ENCODE results near the gene BRSK2. TPM values are rescaled to one million over a fixed set of nuclear protein-coding genes. Genes with fewer than 3 reads are reported as not detected.

Gene BRSK2
- total RNA-seq, 1 experiment from 2014 or later: 32.2 TPM

DNA sequence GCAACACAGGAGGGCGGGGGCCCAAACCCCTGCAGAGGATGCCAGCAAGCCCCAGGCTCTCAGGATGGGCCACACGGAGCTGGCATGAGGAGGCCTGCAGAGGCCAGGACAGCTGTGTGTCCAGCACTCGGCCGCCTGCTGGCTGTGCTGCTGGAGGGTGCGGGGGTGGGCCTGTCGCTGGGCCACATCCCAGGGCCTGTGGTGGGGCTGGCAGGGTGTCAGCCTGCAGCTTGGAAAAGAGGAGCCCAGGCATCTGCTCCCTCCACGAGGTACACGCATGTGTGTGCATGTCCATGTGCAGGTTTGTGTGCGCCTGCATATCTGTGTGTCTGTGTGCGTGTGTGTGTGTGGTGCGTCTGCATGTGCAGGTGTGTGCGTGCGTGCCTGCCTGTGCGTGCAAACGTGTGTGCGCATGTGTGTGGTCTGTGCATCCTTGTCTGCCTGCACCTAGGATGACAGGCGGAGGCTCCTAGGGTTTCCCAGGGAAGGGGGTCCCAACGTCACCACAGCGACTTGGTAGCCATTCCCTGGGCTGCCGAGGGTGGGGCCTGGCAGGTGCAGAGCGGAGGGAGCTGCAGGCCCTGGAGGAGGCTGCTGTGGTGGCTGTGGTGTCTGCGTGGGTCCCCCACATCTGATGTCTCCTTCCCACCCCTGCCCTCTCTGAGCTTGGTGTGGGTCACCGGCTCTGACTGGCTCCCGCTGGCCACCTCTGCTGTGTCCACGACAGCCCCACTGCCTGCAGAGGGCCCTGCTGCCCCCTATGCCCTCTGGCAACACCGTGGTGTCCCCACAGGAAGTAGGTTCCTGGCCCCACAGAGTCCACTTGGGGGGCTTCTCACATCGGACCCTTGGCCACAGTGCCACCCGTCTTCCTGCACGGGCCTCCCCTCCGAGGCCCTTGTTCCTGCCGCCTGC, 17.1 kb downstream of the BRSK2 start:
- TF ChIP-seq, protein P1, sequence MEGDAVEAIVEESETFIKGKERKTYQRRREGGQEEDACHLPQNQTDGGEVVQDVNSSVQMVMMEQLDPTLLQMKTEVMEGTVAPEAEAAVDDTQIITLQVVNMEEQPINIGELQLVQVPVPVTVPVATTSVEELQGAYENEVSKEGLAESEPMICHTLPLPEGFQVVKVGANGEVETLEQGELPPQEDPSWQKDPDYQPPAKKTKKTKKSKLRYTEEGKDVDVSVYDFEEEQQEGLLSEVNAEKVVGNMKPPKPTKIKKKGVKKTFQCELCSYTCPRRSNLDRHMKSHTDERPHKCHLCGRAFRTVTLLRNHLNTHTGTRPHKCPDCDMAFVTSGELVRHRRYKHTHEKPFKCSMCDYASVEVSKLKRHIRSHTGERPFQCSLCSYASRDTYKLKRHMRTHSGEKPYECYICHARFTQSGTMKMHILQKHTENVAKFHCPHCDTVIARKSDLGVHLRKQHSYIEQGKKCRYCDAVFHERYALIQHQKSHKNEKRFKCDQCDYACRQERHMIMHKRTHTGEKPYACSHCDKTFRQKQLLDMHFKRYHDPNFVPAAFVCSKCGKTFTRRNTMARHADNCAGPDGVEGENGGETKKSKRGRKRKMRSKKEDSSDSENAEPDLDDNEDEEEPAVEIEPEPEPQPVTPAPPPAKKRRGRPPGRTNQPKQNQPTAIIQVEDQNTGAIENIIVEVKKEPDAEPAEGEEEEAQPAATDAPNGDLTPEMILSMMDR (IDR thresholded peaks at IDR 0.05): no peak
- ATAC-seq: peak; percentile 7; the same call in 1 of the 2 replicates
- no TSS peak for BruUV-seq (replicated peaks)
- CTCF ChIA-PET: no interaction called here
- intact Hi-C loops (cut with micrococcal nuclease; ENCODE audit: unreplicated experiment) (no loop called here), in situ Hi-C loops (cut with HindIII; ENCODE audit: low pct_unique_long_range_greater_than_20kb, low sequenced_read_pairs) (no loop called here)
- no peak overlapping the region for H3K27ac ChIP-seq (ENCODE audit: low read length)
- no peaks in the 10 kb centered on the region for H3K9me3 ChIP-seq (ENCODE audit: control insufficient read depth, insufficient read depth, low read depth, low read length)
- no peaks in the 10 kb centered on the region for H3K36me3 ChIP-seq (ENCODE audit: control insufficient read depth, insufficient read depth, low read length)
- POLR2A ChIA-PET: no interaction called here
- DNase-seq (ENCODE audit: low read depth, low spot score): no peak
- H3K4me3 ChIP-seq (ENCODE audit: low read depth in 2 of 2, low read length in 2 of 2): no peak overlapping the region
- peaks cover 13% of the 10 kb centered on the region for H3K4me1 ChIP-seq (ENCODE audit: control insufficient read depth, insufficient read depth, low read length)
- no peaks in the 10 kb centered on the region for H3K27me3 ChIP-seq (ENCODE audit: control insufficient read depth, insufficient read depth, low read length)

DNA sequence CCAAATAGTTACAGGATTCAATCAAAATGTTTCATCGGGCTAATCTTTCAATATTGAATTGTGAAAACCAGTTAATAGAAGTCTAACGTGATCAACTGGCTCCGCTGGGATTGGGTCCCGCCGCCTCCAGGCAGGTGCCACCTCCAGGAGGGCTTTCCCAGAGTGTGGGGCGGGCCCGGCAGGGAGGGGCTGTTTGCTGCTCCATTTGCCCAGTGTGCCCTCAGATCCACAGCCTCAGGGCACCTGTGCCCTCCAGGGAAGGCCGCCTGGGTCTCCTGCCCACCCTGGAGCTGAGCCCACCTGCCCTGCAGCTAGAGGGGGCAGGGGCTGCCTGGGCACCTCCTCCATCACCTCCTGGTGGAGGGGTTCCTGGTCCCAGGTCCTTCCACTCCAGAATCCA, 17.9 kb downstream of the BRSK2 start:
- no TSS peak for BruUV-seq (replicated peaks)
- in situ Hi-C loops (cut with HindIII; ENCODE audit: low pct_unique_long_range_greater_than_20kb, low sequenced_read_pairs): no loop called here

More for the DNA sequence above, 17.9 kb downstream of the BRSK2 start:
- ATAC-seq (no peak), DNase-seq (ENCODE audit: low read depth, low spot score) (no peak)
- Histone ChIP-seq H3K27me3 (ENCODE audit: control insufficient read depth, insufficient read depth, low read length) (no peaks in the 10 kb centered on the region), H3K4me3 (ENCODE audit: low read depth in 2 of 2, low read length in 2 of 2) (no peak overlapping the region), H3K4me1 (ENCODE audit: control insufficient read depth, insufficient read depth, low read length) (peaks cover 13% of the 10 kb centered on the region), H3K36me3 (ENCODE audit: control insufficient read depth, insufficient read depth, low read length) (no peaks in the 10 kb centered on the region), H3K27ac (ENCODE audit: low read length) (no peak overlapping the region), H3K9me3 (ENCODE audit: control insufficient read depth, insufficient read depth, low read depth, low read length) (no peaks in the 10 kb centered on the region)
- ChIA-PET CTCF (interaction anchor here (0.6 kb wide), 1 partner anchor 711 kb away, joined by 3 read pairs; no protein-coding TSS in a partner anchor), POLR2A (no interaction called here)
- TF ChIP-seq POLR2AphosphoS5 (IDR thresholded peaks at IDR 0.05; ENCODE audit: low read depth, low read length) (no peak), TCF7L2 (IDR thresholded peaks at IDR 0.05; ENCODE audit: low read depth, low read length) (no peak), SIN3A (IDR thresholded peaks at IDR 0.05; ENCODE audit: borderline replicate concordance, insufficient read depth, low read depth, low read length) (no peak)
- TF ChIP-seq, protein P2, sequence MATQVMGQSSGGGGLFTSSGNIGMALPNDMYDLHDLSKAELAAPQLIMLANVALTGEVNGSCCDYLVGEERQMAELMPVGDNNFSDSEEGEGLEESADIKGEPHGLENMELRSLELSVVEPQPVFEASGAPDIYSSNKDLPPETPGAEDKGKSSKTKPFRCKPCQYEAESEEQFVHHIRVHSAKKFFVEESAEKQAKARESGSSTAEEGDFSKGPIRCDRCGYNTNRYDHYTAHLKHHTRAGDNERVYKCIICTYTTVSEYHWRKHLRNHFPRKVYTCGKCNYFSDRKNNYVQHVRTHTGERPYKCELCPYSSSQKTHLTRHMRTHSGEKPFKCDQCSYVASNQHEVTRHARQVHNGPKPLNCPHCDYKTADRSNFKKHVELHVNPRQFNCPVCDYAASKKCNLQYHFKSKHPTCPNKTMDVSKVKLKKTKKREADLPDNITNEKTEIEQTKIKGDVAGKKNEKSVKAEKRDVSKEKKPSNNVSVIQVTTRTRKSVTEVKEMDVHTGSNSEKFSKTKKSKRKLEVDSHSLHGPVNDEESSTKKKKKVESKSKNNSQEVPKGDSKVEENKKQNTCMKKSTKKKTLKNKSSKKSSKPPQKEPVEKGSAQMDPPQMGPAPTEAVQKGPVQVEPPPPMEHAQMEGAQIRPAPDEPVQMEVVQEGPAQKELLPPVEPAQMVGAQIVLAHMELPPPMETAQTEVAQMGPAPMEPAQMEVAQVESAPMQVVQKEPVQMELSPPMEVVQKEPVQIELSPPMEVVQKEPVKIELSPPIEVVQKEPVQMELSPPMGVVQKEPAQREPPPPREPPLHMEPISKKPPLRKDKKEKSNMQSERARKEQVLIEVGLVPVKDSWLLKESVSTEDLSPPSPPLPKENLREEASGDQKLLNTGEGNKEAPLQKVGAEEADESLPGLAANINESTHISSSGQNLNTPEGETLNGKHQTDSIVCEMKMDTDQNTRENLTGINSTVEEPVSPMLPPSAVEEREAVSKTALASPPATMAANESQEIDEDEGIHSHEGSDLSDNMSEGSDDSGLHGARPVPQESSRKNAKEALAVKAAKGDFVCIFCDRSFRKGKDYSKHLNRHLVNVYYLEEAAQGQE (IDR thresholded peaks at IDR 0.05; ENCODE audit: insufficient read depth in 1 of 2, low read depth in 2 of 2, low read length in 1 of 2): no peak
- TF ChIP-seq, protein P1 (IDR thresholded peaks at IDR 0.05): no peak
- intact Hi-C loops (cut with micrococcal nuclease; ENCODE audit: unreplicated experiment): no loop called here
